GM19463 (cell line): ENCODE data around the gene CTDSPL.

Experiments used
- ATAC-seq: cut with Tn5 transposase; IDR thresholded peaks from one replicate; pipeline ENCODE4 v1.9.1; 2021; ENCODE audit warnings: mild to moderate bottlenecking, moderate library complexity; ENCODE audit not compliant: unreplicated experiment

The CTDSPL gene

DNA sequence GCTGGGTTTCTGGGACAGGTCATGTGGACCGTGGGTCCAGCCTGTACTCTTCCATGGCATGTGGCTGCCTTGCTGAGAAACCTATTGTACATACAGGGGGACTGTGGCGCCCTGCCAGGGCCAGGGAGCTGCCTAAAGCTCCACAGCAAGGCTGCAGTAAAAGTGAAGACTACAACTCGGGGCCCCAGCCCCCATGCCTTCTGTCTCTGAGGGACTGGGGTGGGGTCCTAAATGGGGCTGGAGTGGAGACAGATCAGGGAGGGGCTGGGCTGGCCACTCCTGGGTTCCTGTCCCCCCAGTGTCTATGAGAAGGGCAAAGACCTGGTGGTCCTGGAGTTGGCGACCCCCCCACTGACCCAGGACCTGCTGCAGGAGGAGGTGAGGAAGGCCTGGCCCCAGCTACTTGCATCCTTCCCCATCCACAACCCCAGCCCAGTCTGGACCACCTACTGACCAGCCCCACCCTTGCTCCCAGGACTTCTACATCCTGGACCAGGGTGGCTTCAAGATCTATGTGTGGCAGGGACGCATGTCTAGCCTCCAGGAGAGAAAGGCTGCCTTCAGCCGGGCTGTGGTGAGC, 136.2 kb downstream of the CTDSPL start:
- ATAC-seq = no peak

DNA sequence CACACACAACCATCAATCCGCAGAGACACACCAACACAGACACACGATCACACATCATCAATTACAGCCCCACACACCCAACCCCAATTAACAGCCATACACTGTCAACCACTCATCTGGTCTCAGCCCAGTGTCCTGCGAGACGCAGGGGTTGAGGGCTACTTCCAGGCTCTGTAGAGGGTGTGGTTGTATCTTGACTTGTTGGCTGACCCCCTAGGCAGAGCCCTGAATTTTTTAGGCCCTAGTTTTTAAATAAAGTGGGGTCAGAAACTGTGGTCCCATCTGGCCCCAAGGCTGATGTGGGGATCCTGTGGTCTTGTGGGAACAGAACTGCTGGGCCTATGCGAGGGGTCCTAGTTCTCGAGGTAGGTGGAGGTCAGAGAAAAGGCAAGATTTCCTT, 138.2 kb downstream of the CTDSPL start:
- no peak for ATAC-seq

DNA sequence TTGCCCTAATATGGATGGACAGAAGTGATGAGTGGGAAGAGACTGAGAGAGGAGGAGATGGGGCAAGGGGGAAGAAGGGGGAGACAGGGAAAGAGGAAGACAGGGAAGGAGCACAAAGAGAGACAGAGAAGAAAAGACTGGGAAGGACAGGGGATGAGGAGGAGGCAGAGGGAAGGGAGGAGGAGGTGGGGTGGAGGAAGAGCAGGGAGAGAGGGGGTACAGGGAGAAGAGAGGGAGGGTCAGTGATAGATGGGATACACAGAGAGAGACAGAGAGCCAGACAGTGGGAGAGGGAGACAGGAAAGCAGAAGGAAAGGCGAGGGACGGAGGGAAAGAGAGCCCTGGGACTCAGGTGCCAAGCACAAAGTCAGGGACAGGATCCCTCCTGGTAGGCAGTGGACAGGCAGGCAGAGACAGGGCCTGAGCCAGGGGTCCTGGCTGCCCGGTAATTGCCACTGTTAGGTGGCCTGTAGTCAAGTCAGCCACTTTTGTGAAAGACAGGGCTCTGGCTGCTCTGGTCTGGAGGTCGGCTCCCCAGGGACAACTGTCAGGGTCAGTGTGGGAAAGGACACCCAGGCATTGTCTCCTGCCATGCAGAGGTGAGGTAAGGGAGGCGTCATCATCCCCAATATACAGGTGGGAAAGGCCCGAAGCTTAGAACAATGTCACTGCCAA, 138.7 kb downstream of the CTDSPL start:
- ATAC-seq = no peak

DNA sequence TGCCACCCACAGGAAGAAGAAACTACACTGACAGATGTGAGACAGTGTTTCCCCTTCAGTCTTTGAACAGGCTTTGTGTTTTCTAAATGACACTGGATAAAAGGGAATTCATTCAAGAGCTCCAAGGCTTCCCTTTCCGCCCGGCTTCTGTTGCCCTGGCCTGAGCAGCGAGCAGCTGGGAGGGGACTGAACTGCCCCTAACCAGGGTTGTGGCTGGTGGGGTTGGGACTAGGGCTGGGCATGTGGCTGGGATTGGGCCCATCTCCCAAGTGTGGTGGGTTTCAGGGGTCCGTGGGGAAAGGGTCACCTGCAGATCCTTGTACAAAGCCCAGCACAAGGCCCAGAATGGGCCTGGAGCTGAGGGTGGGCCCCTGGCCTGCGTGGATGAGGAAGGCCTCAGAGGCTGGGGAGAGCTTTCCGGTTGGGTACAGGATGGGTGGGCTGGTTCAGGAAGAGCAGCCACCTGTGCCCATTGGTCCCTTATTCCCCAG, 139.3 kb downstream of the CTDSPL start:
- no peak for ATAC-seq

DNA sequence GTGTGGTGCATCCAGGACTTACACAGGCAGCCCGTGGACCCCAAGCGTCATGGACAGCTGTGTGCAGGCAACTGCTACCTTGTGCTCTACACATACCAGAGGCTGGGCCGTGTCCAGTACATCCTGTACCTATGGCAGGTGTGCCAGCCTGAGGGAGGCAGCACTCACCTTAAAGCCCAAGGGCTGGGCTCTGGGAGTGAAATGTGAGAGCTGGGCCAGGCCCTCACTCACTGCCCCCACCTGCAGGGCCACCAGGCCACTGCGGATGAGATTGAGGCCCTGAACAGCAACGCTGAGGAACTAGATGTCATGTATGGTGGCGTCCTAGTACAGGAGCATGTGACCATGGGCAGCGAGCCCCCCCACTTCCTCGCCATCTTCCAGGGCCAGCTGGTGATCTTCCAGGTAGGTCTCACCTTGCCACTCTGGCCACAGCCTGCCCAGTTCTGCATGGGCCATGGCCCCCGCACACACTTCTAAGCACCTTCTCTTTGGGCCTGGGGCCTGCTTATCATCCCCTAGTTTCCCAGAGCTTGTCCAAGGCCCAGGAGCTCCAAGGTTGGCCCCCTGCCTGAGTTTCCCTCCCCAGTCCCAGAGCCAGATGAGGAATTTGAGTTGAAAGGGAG, 139.9 kb downstream of the CTDSPL start:
- ATAC-seq = no peak

DNA sequence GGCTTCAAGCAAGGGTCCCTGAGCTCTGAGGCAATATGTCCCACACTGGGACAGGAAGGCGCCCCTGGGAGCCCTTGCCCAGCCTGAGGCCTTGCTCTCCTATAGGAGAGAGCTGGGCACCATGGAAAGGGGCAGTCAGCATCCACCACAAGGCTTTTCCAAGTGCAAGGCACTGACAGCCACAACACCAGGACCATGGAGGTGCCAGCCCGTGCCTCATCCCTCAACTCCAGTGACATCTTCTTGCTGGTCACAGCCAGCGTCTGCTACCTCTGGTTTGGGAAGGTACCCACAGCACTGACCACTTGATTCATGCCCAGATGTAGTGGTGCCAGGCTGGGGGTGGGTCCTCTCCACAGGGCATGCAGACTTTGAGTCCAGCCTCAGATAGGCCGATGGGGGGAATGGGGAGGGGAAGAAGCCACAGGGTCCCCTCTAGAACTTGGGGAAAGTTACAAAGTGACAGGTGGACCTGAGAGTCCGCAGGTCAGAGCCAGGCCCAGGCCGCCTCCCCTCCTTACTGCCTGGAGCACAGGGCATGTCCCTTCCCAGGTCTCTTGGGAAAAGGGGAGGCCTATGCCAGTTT, 140.7 kb downstream of the CTDSPL start:
- ATAC-seq = no peak

DNA sequence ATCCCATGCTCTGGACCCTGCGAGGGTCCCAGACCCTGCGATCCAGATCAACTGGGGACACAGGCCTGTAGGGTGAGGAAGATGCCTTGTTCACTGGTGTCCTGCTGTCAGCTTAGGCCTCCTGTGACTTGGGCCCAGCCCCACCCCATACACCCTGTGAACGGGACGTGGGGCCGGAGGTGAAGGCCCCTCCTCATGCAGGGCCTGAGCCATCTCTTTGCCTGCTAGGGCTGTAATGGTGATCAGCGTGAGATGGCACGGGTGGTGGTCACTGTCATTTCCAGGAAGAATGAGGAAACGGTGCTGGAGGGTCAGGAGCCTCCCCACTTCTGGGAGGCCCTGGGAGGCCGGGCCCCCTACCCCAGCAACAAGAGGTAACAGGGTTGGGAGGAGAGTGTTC, 141.3 kb downstream of the CTDSPL start:
- no peak for ATAC-seq

DNA sequence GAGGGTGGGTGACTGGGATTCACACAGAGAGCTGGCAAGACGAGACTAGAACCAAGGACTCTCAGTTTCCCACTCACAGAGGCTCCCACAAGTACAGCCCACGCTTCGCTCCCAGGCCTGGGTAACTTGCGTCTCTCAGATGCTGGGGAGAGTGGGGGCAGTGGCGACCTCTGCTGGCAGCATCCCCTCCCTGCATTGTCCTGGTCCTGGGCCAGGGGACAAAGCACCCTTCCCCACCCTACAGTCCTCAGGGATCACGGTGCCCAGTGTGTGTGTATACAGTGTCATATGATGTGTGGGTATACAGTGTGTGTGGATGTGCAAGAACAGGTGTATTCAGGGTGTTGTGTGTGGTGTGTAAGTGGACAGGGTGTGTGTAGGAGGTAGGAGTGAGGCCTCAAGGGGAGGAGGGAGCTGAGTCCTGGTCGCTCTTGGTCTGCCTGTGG, 141.7 kb downstream of the CTDSPL start:
- ATAC-seq = no peak

DNA sequence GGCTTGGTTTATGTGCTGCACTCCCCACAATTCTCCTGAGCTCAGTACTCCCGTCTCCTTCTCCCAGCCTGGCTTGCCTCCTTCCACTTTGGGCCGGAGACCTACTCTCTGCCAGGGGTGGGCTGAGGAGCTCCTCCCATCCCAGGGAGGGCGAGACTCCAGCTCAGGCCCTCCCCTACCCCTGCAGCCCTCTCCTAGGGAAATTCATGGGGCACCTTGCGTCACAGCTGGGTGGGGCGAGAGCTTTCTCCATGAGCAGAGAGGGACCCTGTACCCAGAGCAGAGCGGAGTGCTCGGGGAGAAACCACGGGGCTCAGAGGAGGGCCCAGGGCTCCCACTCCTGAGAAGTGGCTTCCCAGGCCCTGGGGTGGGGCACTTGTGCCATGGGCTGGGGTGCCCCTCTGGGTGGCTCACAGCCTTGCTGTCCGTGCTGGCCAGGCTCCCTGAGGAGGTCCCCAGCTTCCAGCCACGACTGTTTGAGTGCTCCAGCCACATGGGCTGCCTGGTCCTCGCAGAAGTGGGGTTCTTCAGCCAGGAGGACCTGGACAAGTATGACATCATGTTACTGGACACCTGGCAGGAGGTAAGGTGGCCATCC, 142.2 kb downstream of the CTDSPL start:
- no peak for ATAC-seq

DNA sequence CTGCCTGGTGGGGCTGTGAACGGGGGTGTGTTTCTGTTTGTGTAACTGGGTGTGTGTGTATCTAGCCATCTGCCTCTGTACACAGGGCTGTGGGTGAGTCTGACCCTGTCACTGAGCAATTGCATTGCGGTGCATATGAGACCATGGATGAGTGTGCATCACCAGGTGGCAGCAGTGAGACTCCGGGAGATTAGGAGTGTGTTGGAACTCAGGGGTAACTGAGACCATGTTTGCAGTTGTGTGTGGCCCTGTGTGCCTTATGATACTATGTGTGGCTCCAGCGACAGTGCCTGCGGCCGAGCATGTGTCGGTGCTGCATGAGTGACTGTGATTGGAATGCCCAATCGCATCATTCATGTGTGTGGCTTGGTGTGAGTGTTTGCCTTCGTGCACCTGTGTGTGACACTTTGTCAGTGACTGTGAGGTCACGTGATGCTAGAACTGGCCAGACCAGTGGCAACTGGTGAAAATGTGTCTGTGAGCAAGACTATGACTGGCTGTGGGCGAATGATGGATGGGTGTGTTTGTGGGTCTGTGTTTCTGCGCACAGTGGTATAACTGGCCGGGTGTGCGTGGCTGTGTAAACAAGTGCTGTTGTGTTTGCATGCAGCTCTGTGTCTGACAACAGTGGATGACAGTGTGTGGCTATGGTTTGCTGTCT, 142.9 kb downstream of the CTDSPL start:
- ATAC-seq = peak; percentile 65

DNA sequence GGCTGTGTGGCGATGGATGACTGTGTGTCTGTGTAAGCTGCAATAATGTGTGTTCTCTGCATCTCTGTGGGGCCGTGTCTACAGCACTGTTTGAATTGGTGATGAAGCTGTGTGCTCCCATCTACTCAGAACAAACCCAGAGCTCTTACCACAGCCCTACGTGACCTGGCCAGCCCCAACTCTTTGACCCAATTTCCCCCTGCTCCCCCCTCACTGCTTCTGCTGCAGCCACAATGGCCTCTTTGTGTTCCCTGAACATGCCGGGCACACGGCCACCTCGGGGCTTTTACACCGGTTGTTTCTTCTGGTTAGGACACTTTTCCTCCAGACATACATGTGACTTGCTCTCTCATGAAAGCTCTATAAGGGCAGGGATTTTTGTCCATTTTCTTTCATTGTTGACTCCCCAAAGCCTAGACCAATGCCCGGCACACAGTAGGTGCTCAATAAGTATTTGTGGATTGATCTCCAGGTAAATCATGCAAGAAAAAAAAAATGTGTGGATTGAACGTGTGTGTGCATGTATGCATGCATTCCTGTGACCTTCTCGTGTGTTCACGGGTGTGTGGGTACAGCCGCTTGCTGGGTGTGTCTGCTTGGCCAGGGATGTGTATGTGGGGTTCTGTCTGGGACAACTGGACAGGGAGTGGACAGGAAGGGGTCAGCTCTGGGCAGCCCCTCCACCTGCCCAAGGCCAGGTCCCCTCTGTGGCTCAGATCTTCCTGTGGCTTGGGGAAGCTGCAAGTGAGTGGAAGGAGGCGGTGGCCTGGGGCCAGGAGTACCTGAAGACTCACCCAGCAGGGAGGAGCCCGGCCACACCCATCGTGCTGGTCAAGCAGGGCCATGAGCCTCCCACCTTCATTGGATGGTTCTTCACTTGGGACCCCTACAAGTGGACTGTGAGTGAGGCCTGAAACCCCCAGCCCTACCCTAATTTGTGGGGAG, 143.7 kb downstream of the CTDSPL start:
- ATAC-seq = no peak

DNA sequence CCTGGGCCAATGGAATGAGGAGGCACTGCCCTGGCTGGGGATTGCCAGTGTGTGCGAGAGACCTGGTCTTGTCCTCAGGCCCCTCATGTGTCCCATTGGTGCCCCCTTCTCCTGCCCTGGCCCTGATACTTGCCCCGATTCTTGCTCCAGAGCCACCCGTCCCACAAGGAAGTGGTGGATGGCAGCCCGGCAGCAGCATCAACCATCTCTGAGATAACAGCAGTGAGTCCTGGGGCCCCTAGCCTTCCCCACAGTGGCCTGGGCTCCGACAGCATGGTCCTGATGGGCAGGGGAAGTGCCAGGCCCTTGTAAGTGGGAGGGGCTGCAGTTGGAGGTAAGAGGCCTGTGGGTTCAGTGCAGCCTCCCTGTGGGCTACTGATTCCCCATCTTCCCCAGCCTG, 144.4 kb downstream of the CTDSPL start:
- no peak for ATAC-seq

DNA sequence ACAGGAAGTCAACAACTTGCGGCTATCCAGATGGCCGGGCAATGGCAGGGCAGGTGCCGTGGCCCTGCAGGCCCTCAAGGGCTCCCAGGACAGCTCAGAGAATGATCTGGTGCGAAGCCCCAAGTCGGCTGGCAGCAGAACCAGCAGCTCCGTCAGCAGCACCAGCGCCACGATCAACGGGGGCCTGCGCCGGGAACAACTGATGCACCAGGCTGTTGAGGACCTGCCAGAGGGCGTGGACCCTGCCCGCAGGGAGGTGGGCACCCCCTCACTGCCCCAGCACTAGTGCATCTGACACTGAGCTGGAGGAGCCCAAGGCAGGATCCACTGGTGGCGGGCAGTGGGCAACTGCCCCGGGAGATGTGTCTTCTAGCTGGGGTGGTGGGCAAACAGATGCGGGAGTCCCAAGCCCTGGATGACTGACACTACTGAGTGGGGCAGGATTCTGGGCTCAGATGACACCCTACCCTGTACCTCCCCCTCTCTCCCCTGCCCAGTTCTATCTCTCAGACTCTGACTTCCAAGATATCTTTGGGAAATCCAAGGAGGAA, 144.8 kb downstream of the CTDSPL start:
- ATAC-seq = no peak

DNA sequence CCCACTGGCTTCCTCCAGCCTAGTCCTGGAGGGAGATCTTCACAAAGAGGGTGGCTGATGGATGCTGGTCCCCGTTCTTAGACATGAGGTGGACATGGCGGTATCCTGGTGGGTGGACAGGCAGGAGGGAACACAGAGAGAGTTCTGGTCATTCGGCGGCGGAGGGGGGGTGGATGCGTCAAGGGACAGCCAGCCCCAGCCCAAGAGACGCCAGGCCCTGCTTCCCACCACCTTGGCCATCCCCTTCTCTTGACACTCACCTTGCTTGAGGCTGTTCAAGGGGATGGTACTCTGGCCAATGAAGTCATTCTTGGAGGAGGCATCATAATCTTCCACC, 146.0 kb downstream of the CTDSPL start:
- no peak for ATAC-seq

DNA sequence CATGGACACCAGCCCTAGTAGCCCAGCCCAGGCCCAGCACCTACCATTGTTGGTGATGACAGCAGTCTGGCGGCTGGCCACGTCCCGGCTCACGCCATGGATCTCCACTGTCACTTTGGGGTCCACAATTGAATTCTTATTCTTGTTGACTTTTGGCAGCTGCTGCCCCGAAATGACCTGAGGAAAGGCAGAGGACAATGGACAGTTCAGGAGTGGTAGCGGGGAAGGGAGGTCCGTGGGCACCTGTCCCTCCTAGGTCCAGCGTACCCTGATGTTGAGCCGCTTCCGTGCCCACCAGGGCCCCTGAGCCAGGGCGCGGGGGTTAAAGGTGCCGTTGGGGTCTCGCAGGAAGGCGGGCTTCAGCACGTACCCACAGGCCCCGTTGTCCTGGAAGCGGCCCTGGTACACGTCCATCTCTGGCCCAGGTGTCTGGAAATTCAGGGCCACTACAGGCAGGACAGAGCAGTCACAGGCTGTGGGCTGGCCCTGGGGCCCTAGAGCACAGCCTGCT, 146.6 kb downstream of the CTDSPL start:
- no peak for ATAC-seq

DNA sequence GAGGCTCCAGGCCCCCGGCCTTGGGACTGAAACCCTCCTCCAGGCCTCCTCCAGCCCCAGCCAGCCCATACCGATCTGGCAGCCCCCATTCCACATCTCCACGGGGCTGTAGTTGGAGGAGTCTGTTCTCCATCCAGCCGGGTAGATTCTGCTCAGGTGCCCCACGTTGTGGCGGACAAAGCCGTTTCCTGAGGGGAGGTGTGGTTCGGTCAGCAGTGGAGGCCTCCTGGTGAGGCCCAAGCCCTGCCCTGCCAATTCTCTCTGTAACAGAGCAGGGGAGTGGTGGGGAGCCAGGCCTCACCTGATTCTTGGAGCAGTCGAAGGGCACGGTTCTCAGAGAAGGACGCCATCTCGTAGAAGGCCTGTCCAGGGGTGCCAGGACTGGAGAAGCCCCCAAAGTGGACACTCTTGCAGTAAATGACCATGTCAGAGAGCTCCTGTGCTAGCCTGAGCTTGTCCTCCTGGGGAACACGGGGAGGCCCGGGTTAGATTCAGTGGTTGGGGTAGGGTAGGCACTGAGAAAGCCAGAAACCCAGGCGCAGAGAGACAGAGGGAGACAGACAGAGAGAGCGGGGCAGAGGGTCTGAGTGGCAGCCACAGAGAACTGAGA, 147.4 kb downstream of the CTDSPL start:
- no peak for ATAC-seq

DNA sequence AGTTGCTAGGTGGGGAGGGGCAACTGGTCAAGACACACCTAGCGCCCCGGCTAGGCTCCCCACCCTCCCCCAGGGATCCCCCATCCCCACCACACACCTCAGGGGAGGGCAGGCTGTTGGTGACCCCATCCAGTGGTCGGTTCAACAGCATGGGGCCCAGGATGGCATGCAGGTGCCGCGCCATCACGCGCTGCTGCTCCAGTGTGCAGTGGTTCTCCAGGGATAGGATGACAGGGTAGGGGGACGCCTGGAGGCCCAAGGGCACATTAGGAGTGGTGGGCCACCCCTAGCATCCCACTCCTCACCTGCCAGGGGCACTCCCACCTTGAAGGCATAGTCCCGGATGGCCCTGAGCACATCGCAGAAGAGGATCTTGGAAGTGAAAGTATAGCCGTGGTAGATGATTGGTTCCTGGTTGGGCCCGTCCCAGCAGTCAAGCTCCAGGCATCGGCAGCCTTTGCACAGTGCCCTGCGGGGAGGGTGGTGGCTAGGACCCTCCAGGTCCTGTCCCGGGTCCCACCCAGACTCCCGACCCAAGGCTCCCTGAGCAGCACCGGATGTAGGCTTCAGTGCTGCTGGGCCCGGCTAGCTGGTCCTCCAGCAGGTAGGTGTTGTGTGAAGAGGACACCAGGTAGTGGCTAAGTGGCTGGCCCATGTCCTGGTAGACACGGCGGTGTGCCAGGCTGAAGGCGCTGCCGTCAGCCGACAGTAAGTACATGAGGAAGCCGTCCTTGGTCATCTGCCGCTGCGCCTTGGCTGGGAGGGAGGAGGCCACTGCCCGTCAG, 148.3 kb downstream of the CTDSPL start:
- no peak for ATAC-seq

DNA sequence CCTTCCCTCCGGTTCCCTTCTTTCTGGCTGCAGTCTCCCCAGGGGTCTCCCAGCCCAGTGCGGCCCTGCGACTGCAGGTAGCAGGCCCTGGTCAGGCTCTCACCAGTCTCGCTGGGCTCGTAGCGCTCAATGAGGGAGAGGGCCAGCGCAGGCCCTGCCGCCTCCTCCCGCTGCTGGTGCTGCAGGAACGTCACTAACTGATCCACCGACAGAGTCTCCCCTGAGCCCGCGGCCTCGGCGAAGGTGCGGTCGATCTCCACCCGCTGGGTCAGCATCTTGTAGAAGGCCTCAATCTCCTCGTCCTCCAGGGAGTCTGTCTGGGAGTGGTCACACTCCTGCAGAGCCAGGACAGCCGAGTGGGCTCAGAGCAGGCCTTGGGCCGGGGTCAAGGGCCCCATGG, 149.4 kb downstream of the CTDSPL start:
- ATAC-seq = no peak
